ENCODE data around the gene ZIC4.

ZIC4 gene

GRCh38 chr3:147361454-147362420, 44.6 kb downstream of the ZIC4 start:
- no peak for TF ChIP-seq TAF1 (IDR thresholded peaks at IDR 0.05; ENCODE audit: low read depth)
- TF ChIP-seq RAD21 (IDR thresholded peaks at IDR 0.05; ENCODE audit: low read depth): peak; percentile 46

GRCh38 chr3:147360646-147361453, 45.5 kb downstream of the ZIC4 start:
- TF ChIP-seq CREB1 (IDR thresholded peaks at IDR 0.05; ENCODE audit: low read depth) (no peak), TAF1 (IDR thresholded peaks at IDR 0.05; ENCODE audit: low read depth) (no peak), ZBTB7A (IDR thresholded peaks at IDR 0.05; ENCODE audit: low read depth) (no peak)

- no peak for TF ChIP-seq TCF12 (IDR thresholded peaks at IDR 0.05; ENCODE audit: low read depth)
- no peak for TF ChIP-seq YY1 (IDR thresholded peaks at IDR 0.05; ENCODE audit: low read depth)
- no peak for TF ChIP-seq RAD21 (IDR thresholded peaks at IDR 0.05; ENCODE audit: low read depth)
- no peak for TF ChIP-seq EP300 (IDR thresholded peaks at IDR 0.05; ENCODE audit: borderline replicate concordance)
- TF ChIP-seq FOXM1 (IDR thresholded peaks at IDR 0.05; ENCODE audit: borderline replicate concordance, low read depth): no peak
- no peak for TF ChIP-seq REST (IDR thresholded peaks at IDR 0.05; ENCODE audit: low read depth)
- no peak for TF ChIP-seq TEAD4 (IDR thresholded peaks at IDR 0.05)
- no peak for TF ChIP-seq MAX (IDR thresholded peaks at IDR 0.05)
- no peak for TF ChIP-seq EGR1 (IDR thresholded peaks at IDR 0.05)
- no peak for TF ChIP-seq ZBTB7A (IDR thresholded peaks at IDR 0.05; ENCODE audit: low read depth)
- no peak for TF ChIP-seq CEBPB (IDR thresholded peaks at IDR 0.05)
- no peak for TF ChIP-seq TAF1 (IDR thresholded peaks at IDR 0.05; ENCODE audit: low read depth)
- no peak for TF ChIP-seq CREB1 (IDR thresholded peaks at IDR 0.05; ENCODE audit: low read depth)
- no peak for TF ChIP-seq NFIC (IDR thresholded peaks at IDR 0.05)
- no peak for TF ChIP-seq USF1 (IDR thresholded peaks at IDR 0.05)
These were observed 46.3 kb downstream of the ZIC4 start for GRCh38 chr3:147360051-147360439.

- TF ChIP-seq USF1 (IDR thresholded peaks at IDR 0.05): no peak
- TF ChIP-seq CREB1 (IDR thresholded peaks at IDR 0.05; ENCODE audit: low read depth): no peak
- TF ChIP-seq CEBPB (IDR thresholded peaks at IDR 0.05): no peak
- TF ChIP-seq RAD21 (IDR thresholded peaks at IDR 0.05; ENCODE audit: low read depth): no peak
- TF ChIP-seq ZBTB7A (IDR thresholded peaks at IDR 0.05; ENCODE audit: low read depth): no peak
- TF ChIP-seq YY1 (IDR thresholded peaks at IDR 0.05; ENCODE audit: low read depth): no peak
- no peak for TF ChIP-seq TAF1 (IDR thresholded peaks at IDR 0.05; ENCODE audit: low read depth)
These were observed 46.9 kb downstream of the ZIC4 start for GRCh38 chr3:147359177-147360050.

GRCh38 chr3:147358144-147358992, 48.0 kb downstream of the ZIC4 start:
- no peak for TF ChIP-seq MAX (IDR thresholded peaks at IDR 0.05)
- no peak for TF ChIP-seq CREB1 (IDR thresholded peaks at IDR 0.05; ENCODE audit: low read depth)
